HG02642 (cell line): ENCODE measurements around the gene CFHR1.
"Not testable (repeated sequence)": the region's sequence is repeated elsewhere in the genome, so short reads cannot be mapped to it uniquely, and the experiment has no call there.

Experiments
- ATAC-seq: cut with Tn5 transposase; IDR thresholded peaks from one replicate; pipeline ENCODE4 v1.9.1; 2021; ENCODE audit warnings: mild to moderate bottlenecking; ENCODE audit not compliant: unreplicated experiment, poor library complexity

CFHR1 gene

DNA sequence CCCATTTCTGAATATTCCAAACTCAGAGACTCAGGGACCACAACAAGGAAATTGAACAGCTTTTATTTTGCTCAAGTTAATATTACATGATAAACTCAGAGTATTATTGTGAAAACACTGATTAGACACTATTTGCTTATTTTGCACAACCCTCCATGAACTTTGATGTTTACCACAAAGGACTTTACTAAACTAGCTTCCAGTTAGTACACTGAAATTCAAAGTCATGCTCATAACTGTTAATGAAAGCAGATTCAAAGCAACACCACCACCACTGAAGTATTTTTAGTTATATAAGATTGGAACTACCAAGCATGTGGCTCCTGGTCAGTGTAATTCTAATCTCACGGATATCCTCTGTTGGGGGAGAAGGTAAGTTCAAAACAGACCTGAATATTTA, at the start of gene CFHR1:
CFHR1 (plus strand) TSS at position 201 of the 400 bp plus-strand sequence; CDS start at position 315, 114 bp downstream.
- ATAC-seq = not testable (repeated sequence)

DNA sequence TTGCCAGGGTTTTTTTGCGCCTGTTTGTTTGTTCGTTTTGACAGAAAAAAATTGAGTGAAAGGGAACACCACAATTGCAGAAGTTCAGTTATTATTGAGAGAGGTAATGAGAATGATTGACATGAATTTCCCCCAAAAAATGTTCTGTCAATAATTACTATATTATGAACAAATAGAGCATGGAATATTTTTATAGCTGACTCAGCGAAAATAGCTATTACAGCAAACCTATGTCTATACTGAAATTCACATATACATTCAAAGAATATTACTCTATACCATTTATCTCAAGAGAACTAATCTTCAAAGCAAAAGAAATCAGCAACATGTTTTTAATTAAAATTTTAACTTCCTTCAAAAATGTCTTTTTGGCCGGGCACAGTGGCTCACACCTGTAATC, 49.7 kb upstream of the CFHR1 start:
- not testable (repeated sequence) for ATAC-seq

DNA sequence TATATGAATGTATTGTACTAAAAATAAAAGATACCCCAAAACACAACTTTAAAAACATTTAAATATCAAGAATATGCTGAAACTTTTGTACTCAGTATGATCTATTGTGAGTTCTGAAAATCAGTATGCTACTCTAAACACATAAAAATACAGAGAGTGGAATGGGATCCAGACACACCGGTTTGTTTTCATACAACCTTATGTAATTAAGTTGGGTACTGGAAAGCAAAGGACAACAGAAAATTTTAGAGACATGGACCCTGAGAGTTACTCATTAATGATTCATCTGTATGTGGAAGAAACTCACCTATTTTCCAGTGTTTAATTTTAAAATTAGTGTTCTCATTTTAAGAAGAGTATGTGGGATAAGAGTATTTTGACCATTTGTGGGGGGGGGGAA, 45.8 kb upstream of the CFHR1 start:
- no peak for ATAC-seq

DNA sequence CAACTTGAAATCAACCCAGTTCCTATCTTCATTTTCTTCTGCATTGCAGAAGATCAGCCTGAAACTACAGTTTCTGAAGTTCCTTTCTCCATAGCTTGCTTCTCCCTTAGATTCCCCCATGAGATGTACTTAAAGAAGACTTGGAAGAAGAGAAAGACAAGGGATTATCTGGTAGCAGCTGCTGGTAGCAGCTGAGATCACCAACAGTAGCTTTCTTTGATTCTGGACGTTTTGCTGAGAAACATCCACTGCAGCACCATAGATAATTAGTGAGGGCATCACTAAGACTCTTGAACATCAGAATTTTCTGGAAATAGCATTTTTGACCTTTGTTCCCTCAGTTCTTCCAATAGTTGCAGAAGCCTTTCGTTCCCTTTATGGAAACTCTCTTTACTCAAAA, 45.4 kb upstream of the CFHR1 start:
- no peak for ATAC-seq

DNA sequence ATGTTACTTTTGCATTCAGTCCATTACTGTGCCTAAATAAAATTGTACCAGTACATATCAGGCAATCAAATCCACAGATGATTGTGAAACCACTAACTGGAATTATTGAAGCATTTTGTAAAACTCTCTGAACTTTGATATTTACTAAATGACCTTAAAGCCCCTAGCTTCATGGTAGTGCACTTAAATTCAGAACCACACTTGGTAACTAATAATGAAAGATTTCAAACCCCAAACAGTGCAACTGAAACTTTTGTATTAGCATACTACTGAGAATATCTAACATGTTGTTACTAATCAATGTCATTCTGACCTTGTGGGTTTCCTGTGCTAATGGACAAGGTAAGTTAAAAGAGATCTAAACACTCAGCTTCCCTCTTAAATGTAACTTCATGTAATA, 44.9 kb upstream of the CFHR1 start, which contains the start of gene CFHR3:
CFHR3 (plus strand) TSS at position 238 of the 400 bp plus-strand sequence; CDS start at position 285, 47 bp downstream.
- peak; percentile 81 for ATAC-seq

DNA sequence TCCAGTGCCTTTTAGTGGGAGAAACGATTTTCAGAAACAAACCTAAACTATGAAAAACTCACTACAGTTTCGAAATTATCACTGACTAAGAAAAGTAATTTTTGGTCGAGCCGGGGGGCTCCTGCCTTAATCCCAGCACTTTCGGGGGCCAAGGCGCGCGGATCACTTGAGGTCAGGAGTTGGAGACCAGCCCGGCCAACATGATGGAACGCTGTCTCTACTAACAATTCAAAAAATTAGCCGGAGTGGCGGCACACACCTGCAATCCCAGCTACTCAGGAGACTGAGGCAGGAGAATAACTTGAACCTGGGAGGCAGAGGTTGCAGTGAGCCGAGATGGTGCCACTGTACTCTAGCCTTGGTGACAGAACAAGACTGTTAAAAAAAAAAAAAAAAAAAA, 41.9 kb upstream of the CFHR1 start:
- ATAC-seq = no peak

DNA sequence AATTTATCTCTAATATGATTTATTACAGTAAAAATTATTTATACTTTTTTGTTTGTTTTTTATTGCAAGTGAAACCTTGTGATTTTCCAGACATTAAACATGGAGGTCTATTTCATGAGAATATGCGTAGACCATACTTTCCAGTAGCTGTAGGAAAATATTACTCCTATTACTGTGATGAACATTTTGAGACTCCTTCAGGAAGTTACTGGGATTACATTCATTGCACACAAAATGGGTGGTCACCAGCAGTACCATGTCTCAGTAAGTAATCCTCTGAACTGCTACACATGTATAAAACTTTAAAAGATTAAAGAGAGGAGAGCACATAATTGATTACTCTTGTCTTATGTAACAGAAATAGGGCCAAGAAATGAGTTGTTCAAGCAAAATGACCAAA, 40.4 kb upstream of the CFHR1 start:
- no peak for ATAC-seq

DNA sequence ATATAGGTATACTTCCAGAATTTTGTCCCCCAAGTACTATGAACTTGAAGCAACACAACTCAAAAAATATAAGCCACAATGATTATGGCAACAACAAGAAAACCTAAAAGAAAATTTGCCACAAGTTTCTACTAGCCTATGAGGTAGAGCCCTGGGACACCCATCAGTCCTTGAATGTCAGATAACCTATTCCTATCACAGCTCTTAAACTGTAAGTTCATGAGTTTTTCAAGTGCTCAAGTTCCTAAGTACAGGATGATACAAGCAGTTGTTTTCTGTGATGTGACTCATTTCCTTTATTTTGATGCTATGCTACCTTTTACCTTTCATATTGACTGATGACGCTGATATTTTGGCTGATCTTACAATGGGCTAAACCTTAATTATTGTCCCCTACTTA, 28.3 kb upstream of the CFHR1 start:
- ATAC-seq = not testable (repeated sequence)

DNA sequence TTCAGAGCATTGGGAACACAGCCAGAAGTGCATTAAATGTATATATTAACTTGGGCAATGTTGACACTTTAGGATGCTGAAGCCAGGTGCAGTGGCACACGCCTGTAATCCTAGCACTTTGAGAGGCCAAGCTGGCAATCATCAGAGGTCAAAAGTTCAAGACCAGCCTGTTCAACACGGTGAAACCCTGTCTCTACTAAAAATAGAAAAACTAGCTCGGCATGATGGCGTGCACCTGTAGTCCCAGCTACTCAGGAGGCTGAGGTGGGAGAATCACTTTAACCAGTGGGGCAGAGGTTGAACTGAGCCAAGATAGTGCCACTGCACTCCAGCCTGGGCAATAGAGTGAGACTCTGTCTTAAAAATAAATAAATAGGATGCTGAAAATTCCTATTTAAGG, 25.4 kb upstream of the CFHR1 start:
- ATAC-seq = not testable (repeated sequence)

DNA sequence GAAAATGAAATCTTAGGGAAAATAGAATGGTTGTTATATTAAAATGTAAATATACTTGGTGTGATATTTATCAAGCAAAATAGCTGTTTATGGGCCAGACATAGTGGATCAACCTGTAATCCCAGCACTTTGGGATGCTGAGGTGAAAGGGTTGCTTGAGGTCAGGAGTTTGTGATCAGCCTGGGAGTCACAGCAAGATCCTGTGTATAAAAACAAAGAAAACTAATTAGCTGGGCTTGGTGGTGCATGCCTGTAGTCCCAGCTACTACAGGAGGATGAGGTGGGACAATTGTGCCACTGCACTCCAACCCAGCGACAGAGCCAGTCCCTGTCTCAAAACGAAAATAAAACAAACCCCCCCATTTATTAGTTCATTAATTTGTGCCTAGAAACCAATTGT, 21.6 kb upstream of the CFHR1 start:
- ATAC-seq = no peak

DNA sequence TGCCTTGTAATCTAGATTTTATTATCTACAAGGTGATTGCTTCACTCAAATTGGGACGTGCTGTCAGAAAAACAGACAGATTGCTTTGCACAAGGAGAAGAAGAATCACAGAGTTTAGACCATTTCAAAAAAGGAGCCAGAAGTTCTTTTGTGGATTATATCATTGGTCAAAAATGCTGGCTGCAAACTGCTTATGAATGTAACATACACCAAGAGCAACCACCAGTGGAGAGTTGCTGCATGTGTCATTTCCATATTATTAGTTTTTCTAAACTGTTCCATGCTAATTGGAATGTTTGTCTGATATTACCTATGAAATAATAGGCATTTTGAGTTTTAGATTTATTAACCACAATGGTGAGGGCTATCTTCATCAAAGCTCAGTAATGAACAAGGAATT, 17.6 kb upstream of the CFHR1 start:
- ATAC-seq = not testable (repeated sequence)

DNA sequence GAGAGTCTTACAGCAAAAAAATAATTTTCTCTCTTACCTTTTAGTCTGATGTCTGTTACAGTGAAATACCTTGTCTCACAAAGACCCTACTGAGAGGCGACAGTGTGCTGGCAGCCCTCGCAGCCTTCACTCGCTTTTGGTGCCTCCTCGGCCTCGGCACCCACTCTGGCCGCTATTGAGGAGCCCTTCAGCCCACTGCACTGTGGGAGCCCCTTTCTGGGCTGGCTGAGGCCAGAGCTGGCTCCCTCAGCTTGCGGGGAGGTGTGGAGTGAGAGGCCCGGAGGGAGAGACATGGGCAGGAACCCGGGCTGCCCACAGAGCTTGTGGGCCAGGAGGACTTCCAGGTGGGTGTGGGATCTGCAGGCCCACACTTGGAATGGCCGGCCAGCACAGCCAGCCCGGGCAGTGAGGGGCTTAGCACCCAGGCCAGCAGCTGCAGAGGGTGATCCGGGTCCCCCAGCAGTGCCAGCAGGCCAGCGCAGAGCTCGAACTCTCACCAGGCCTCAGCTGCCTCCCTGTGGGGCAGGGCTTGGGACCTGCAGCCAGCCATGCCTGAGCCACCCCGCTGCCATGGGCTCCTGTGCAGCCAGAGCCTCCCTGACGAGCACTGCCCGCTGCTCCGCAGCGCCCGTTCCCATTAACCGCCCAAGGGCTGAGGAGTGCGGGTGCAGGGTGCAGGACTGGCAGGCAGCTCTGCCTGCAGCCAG, 10.8 kb upstream of the CFHR1 start:
- no peak for ATAC-seq

DNA sequence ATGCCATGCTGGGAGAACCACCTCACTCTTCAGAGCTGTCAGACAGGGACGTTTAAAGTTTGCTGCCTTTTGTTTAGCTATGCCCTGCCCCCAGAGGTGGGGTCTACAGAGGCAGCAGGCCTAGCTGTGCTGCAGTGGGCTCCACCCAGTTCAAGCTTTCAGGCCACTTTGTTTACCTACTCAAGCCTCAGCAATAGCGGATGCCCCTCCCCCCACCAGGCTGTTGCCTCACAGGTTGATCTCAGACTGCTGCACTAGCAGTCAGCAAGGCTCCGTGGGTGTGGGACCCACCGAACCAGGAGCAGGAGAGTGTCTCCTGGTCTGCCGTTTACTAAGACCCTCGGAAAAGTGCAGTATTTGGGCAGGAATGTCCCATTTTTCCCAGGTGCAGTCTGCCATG, 2.1 kb upstream of the CFHR1 start:
- not testable (repeated sequence) for ATAC-seq

DNA sequence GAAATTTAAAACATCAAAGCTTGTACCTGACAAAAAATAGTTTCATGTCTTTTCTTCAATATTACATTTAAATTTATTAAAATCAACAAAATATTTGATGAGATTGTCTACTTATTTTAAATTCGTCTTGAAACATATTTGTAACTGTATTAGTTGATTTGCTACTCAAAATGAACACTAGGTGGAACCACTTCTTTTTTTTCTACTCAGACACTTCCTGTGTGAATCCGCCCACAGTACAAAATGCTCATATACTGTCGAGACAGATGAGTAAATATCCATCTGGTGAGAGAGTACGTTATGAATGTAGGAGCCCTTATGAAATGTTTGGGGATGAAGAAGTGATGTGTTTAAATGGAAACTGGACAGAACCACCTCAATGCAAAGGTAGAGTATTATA, 8.3 kb downstream of the CFHR1 start:
- peak; percentile 97 for ATAC-seq

DNA sequence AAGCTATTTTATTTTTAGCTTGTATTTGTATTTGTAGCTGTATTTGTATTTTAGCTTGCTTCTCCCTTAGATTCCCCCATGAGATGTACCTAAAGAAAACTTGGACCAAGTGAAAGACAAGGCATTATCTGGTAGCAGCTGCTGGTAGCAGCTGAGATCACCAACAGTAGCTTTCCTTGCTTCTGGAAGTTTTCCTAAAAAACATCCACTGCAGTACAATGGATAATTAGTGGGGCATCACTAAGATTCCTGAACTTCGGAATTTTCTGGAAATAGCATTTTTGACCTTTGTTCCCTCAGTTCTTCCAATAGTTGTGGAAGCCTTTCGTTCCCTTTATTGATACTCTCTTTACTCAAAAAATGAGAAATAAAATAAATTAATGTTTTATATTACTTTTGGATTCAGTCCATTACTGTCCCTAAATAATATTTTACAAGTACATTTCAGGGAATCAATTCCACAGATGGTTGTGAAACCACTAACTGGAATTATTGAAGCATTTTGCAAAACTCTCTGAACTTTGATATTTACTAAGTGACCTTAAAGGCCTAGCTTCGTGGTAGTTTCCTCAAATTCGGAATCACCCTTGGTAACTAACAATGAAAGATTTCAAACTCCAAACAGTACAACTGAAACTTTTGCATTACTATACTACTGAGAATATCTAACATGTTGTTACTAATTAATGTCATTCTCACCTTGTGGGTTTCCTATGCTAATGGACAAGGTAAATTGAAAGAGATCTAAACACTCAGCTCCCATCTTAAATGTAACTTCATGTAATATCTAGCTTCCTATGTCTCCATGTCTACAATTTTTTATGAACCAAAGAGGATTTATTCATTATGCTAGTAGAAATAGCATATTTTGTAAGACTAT, 30.3 kb downstream of the CFHR1 start:
- ATAC-seq = not testable (repeated sequence)

DNA sequence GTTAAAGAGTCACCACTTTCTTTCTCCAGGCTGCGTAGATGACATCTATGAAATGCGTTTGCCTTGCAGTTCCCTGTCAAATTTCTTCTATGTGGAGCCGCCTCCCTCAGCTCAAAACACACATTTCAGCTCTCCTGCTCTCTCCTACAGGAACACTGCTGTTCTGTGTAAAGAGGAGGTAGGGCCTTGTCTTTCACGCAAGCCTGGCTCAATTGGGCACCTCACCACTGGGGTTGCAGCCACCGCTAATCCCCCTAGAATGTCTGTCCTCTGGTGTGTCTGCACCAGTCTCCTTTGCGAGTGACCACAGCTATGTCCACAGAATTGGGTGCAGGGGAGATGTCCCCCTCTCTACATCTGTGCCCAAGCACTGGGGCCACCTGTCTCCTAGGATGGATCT, 36.5 kb downstream of the CFHR1 start:
- ATAC-seq = no peak

DNA sequence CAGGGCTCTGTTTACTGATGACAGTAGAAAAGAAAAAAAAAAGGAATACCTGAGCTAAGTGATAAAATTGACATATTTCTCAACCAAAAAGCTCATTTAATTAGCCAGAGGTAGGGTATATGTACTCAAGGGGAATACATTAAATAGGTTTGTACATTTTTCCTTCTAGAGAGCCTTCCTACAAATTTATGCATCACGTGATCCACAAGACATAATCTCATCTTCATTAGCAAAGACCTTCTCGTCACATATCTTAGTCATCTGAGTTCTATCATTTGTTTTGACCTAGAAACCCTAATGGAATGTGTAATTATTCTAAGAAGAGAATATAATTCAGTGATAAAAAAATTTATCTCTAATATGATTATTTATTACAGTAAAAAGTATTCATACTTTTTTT, 37.7 kb downstream of the CFHR1 start:
- ATAC-seq = no peak

DNA sequence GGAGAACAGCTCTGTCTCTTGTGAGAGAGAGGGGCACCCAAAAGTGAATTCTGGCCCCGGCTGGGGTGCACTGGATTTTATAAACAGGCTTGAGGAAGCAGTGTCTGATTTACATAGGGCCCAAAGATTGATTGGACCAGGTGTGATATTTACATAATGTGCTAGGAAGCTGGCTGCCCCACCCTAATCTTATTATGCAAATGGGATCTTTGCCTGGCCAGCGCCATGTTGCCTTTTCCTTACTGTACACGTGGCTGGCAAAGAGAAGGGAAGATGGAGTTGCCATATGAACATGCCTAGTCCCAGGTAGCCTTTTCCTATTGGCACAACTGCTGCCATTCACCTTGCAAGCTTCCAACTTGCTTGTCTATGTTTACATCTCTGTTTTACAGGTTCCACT, 39.3 kb downstream of the CFHR1 start:
- no peak for ATAC-seq

DNA sequence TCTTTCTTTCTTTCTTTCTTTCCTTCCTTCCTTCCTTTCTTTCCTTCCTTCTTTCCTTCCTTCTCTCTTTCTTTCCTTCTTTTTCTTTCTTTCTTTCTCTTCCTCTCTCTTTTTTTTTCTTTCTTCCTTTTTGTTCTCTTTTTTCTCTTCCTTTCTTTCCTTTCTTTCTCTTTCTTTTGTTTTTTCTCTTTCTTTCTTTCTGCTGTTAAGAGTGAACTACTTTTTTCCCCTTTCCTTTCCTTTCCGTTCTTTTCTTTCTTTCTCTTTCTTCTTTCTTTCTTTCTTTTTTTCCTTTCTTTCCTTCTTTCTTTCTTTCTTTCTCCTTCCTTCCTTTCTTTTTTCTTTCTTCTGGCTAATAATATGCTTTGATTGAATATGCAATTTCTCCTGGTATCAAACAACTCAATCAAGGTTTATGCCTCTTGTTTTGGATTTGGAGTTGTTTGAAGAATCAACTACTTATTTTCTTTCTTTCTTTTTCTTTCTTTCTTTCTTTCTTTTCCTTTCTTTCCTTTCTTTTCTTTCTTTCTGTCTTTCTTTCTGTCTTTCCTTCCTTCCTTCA, 40.9 kb downstream of the CFHR1 start:
- ATAC-seq = no peak

DNA sequence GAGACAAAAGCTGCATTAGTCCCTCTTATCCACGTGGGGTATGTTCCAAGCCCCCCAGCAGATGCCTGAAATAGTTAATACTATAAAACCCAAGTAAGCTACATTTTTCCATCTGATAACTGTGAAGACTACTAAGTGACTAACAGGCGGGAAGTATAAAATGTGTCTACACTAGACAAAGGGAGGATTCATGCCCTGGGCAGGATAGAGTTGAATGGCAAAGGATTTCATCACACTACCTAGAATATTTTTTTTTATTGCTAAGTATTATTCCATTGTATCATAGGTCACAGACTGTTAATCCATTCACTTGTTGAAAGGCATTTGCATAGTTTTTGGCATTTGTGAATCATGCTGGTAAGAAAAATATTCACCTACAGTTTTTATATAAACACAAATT, 41.9 kb downstream of the CFHR1 start:
- no peak for ATAC-seq

DNA sequence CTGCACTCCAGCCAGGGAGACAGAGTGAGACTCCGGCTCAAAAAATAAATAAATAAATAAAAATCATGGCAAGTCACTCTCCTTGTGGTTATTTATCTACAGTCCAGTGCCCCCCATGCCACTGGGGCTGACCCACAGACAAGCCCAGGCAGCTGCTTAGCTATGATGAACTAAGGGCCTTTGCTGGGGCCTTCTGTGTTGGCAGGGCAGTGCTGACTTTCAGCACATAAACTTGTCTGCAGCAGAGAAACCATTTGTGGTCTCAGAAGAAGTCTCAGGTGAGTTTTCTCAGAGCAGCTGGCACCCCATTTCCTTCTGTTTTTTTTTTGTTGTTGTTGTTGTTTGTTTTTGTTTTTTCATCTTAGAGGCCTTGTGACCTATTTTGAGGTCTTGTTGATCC, 47.4 kb downstream of the CFHR1 start:
- no peak for ATAC-seq
